ENCODE measurements around the gene GRIK4.

GRIK4 gene

DNA sequence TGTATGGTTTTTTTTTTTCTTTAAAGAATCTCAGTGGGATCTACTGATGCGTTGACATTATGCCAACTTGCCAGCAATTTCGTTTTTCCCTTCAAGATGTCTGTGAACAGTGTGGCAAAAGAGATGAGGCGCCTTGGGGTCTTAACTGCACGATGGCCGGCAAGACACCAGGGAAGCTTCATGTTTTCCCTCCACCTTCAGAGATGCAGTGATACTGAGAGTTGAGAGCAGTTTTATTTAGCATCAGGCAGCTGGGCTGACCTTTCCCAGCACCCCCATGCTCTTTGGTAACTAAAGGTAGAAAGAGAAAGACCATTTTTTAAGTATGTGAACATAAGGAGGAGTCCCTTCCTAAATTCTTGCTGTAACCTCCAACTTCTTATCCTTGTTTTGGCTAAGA, 11.7 kb upstream of the GRIK4 start:
- TF ChIP-seq GATA2 (IDR thresholded peaks at IDR 0.05; ENCODE audit: low read depth, low read length): no peak
- no peak for TF ChIP-seq GATA3 (IDR thresholded peaks at IDR 0.05; ENCODE audit: low read depth, low read length)

DNA sequence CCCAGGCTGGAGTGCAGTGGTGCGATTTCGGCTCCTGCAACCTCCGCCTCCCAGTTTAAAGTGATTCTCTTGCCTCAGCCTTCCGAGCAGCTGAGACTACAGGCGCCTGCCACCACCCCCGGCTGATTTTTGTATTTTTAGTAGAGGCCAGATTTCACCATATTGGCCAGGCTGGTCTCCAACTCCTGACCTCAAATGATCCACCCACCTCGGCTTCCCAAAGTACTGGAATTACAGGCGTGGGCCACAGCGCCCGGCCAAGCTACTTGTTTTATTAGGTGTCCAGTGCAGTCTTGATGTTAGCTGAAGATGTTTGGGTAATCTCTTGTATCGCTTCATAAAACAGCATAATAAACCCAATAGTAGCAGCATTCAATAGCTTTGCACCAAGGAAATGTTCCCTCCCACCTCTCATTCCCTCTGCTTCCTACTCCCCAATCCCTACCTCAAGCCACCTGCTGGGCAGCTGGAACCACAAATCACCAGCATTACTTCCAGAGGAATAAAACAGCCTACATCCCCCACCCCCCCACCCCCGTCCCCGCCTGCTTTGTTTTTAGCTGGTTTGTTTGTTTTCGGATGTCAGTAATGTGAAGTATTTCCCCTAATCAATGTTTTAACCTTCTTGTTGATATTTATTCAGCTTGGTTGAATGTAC, 11.0 kb upstream of the GRIK4 start:
- no peak for TF ChIP-seq GATA3 (IDR thresholded peaks at IDR 0.05; ENCODE audit: low read depth, low read length)
- TF ChIP-seq GATA2 (IDR thresholded peaks at IDR 0.05; ENCODE audit: low read depth, low read length): no peak

DNA sequence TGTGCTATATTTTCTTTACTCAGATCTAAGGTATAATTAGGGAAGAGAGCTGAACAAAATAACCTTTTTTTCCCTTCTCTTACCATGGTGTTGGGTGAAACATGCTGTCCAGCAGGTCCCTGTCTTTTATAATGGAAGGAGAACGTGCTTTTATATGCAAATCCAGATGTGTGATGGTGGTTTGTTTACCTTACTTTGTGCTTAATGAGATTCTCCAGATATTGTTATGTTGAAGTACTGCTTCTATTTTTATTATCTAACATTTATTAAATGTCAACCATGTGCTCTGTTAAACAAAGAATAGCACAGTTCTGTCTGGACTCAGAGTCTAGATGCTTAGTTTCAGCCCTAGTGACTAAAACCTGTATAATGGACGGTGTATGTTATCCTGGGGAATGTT, 10.1 kb upstream of the GRIK4 start:
- no peak for TF ChIP-seq GATA3 (IDR thresholded peaks at IDR 0.05; ENCODE audit: low read depth, low read length)
- no peak for TF ChIP-seq GATA2 (IDR thresholded peaks at IDR 0.05; ENCODE audit: low read depth, low read length)

DNA sequence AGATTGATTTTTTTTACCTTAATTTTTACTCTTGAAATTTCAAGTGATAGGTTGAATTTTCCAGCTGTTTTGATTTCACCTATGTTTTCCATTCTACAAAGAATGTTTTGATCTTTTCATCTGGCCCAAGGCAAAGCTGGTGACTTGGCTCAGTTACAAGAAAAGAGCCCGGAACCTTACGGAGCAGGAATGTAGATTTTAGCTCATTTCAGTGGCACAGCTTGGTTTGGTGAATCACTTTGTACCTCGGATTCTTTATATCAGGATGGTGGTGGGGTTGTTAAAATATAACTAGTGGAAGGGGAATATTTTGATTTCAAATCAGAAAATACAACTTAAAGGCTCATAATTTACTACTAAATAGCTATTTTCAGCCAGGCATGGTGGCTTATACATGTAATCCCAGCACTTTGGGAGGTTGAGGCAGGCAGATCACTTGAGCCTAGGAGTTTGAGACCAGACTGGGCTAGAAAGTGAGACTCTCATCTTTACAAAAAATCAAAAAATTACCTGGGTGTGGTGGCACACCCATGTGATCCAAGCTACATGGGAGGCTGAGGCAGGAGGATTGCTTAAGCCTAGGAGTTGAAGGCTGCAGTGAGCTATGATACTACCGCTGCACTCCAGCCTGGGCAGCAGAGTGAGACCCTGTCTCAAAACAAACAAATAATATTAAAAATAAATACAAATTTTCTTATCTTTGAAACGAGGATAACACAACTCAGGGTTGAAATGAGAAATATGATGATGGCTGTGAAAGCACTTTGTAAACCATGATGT, 9.4 kb upstream of the GRIK4 start:
- no peak for TF ChIP-seq GATA3 (IDR thresholded peaks at IDR 0.05; ENCODE audit: low read depth, low read length)

DNA sequence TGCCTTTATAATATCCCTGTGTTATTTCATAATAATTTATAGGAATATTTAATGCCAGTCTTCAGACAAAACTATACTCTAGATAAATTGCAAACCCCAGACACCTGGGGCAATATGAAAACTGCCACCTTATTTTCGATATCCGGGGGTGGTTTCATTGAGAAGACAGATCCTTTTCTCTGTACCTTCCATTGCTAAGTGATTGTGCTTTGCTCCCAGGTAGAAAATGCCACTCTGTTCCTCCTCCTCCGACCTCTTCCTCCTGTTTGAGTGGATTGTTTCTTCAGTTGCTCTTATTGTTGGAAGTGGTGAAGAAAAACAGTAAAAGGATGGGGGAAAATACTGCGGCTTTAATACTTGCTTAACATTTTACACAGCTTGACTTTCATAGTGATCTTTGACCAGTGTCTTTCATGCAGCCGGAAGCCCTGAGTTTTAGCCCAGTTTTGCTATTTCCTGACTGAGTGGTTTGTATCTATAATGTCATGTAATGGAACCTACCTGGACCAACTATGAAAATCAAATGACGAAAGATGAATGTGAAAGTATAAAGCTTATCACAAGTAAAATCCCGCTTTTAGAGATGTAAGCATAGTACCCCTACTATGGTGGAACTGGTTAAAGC, 5.6 kb upstream of the GRIK4 start:
- TF ChIP-seq GATA2 (IDR thresholded peaks at IDR 0.05; ENCODE audit: low read depth, low read length): no peak
- TF ChIP-seq GATA3 (IDR thresholded peaks at IDR 0.05; ENCODE audit: low read depth, low read length): no peak

DNA sequence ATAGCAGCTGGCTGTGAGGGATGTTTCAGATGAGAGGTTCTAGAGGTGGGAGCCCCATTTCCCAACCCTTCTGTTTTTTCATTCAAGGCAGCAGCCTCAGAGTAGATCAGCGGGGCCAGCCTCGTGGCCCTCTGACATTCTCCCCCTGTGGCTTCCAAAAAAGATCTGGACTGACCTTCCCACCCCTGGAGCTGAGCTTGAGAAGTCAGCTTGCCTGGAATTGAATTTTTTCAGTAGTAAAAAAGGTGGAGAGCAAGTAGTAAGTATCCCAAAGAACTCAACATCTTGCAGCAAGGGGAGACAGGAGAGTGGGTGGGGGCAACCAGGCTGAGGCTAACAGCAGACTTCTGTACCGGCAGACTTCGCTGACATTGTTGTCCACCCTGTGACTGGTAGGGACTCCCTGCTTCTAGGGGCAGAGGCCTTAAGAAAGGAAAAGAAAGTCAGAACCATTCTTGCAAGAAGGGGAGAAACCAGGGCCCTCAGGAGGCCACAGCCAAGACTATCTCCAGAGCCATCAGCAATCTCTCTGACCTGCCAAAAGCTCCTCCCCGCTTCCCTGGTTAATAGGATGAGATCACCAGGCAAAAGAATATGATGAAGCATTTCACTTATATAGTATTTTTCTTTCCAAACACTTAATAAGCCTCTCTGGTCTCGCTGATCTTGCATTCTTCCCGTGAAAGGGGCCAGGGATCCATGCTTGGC, 2.0 kb upstream of the GRIK4 start:
- TF ChIP-seq GATA2 (IDR thresholded peaks at IDR 0.05; ENCODE audit: low read depth, low read length) (no peak), GATA3 (IDR thresholded peaks at IDR 0.05; ENCODE audit: low read depth, low read length) (no peak)

DNA sequence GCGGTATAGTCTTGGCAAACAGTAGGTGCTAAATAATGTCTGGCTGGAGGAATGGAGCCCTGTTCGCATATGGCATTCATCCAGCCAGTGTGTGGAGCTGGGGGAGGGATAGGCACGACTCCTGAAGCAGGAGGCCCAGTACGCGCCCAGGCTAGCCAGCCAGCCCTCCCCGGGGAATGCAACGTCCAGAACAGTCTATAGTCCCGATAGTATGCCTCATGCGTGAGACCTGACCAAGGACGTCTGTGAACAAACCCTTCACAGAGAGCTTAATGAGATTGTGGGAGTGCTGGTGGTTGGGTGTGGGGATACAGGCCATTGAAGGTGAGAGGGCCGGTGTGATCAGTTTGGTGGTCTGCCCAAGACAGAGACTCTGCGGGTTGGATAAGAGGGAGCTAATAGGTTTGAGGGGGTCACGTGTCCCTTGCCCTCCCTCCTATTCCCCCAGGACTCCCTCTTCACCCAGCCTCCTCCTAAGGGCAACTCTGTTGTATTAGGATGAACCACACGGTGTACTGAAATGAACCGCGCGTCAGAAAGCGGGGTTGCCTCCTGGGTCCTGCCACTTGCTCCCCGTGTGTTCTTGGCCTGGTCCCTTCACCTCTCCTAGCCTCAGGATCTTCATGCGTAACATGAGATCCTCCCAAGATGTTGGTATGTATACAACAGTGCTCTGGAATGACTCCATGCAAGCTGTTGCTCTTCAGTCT, 987 bp upstream of the GRIK4 start:
- TF ChIP-seq GATA2 (IDR thresholded peaks at IDR 0.05; ENCODE audit: low read depth, low read length): no peak
- TF ChIP-seq GATA3 (IDR thresholded peaks at IDR 0.05; ENCODE audit: low read depth, low read length): no peak

DNA sequence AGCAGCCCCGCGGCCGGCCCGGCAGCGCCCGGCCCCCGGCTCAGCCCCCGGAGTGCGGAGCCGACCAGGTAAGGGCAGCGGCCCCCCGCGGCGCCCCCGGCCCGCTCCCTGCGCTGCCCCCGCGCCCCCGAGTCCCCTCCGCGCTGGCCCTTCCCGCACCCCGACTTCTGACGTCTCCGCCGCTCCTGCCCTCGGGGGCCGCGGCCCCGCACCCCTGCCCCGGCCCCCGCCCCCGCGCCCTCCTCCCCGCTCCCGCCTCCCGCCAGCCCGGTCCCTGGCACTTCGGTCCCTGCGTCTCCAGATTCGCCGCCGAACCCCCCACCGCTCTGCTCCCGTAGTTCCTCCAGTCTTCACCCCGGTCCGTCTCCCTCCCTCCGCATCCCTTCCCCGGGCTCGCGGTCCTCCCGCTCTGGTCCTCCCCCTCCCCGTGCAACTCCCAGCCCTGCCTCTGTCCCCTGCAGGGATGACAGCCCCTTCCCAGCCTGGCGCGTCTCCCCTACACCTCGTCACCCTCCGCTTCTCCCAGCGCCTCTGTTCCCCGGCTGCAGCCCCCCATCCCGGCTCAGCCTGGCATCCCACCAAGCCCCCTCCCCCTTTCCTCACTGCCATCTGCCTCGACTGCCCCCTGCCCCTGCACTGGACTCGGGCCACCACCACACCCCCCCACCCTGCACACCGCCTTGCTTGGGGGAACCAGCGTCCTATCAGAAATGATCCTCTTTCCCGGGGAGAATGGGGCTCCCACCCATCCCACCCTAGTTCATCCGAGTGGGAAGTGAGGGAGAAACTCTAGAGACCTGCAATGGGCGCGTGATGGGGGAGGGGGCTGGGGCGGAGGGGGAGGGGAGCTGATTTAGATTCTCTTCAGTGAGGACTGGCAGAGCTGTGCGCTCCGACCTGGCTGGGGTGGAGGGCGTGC, 531 bp downstream of the GRIK4 start:
- TF ChIP-seq GATA3 (IDR thresholded peaks at IDR 0.05; ENCODE audit: low read depth, low read length) (no peak), GATA2 (IDR thresholded peaks at IDR 0.05; ENCODE audit: low read depth, low read length) (no peak)

DNA sequence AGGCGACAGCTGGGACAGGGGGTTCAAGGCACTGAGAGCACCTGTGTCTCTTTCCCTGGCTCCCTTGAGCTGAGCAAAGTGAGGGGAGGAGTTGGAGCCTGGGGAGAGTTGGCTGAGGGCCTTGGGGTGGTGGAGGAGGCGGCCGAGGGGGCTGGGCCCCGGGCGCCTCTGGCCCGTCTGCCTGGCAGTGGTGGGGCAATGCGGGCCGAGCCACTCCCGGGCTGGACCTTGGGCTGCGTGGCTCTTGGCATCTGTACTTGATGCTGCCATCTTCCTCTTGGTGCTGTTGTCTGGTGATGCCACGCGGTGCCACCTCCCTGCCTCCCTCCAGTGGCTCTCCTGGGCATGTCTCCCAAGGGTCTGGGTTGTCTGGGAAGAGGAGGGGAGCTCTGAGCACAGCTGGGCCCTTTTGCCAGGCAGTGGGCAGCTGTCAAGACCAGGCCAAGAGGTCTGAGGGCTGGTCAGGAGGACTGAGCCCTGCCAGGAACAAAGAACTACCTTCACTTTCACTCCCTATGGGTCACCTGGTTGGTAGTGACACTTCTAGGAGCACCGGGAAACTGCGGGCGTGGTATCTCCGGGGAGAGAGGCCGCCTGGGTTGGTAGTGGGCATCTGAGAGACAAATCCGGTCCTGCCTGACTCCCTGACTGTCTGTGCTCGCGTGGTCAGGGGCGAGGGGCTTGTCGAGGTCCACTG, 1.3 kb downstream of the GRIK4 start:
- no peak for TF ChIP-seq GATA2 (IDR thresholded peaks at IDR 0.05; ENCODE audit: low read depth, low read length)
- no peak for TF ChIP-seq GATA3 (IDR thresholded peaks at IDR 0.05; ENCODE audit: low read depth, low read length)

DNA sequence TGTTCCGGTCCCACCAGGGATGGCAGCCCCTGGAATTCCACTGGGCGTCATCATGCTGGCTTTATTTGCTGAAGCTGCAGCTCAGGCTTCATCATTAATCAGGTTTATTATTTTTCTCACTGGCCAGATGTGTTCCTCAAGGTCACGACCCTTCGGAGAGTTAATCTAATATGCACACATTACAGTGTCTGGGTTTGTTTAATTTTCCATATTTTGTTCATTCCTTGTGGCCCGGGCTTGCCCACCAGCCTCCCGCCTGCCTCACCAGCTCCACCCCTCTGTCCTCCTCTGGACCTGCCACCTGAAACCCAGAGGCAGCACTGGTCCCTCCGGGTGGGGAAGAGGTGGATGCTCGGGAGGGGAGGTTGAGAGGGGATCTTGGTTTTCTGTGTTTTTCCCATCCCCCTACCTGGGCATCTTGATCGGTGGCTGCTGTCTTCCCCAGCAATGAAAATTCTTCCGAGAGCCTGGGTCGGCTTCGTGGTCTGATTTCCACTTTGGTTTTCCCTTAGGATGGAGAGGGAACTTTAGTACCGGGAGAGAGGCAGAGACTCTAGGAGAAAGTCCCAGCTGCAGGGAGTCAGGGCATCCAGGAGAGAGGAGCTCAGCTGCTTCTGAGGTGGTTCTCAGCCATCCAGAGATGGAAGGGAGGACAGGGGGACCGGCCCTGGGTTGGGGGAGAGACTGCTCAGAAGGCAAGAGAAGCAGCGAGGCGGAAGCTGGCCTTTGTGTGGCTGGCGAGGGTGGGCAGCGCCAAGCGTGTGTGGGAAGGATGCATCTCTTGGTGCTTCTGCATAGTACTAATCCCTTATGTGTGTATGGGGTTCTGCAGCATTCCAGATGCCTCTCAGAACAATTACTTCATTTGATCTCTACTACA, 2.1 kb downstream of the GRIK4 start:
- TF ChIP-seq GATA2 (IDR thresholded peaks at IDR 0.05; ENCODE audit: low read depth, low read length) (no peak), GATA3 (IDR thresholded peaks at IDR 0.05; ENCODE audit: low read depth, low read length) (no peak)

DNA sequence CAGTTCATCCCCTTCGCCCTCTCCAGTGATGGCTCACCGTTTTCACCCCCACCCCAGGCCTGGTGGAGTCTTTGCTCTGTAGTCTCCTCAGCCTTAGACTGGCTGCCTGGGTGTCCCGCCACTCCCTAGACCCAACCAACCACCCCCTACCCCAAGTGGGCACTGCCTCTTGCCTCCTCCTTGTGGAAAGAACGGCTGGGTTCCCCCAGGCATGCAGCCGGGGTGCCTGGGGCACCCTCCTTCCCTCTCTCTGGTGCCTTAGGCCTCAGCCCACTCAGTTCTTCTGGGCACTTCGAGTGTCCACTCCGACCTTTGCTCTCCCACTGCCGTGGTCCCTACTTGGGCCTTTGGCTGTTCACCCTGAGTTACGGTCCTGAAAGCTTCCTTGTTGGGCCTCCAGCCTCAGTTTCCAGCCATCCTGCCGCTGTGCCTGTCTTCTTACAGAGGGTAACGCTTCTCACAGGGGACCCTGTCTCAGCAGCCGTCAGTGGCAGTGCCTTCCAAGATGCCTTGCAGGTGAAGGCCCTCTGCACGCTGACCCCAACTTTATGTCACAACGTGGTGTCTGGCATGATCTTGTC, 3.1 kb downstream of the GRIK4 start:
- TF ChIP-seq GATA3 (IDR thresholded peaks at IDR 0.05; ENCODE audit: low read depth, low read length) (no peak), GATA2 (IDR thresholded peaks at IDR 0.05; ENCODE audit: low read depth, low read length) (no peak)
